BLaER1 treated with 17β-estradiol and CSF1 and Interleukin-3, amounts not matched to agents 10 nM and 100 nM (cell line): ENCODE results near the gene PIN1.
"Not testable (repeated sequence)": the region's sequence is repeated elsewhere in the genome, so short reads cannot be mapped to it uniquely, and the experiment has no call there.

ENCODE experiments used
- H3K27ac ChIP-seq, 11 experiments: shearing (Covaris generic); formaldehyde crosslinking; 2 replicates each; pipeline ENCODE4 v1.8.1; 2022
- H3K27me3 ChIP-seq, 11 experiments: shearing (Covaris generic); formaldehyde crosslinking; 2 replicates each; pipeline ENCODE4 v1.8.1; 2022
- H3K36me3 ChIP-seq, 11 experiments: shearing (Covaris generic); formaldehyde crosslinking; 2 replicates each; pipeline ENCODE4 v1.8.1; 2022
- H3K4me1 ChIP-seq, 10 experiments: shearing (Covaris generic); formaldehyde crosslinking; 2 replicates each; pipeline ENCODE4 v1.8.1; 2022
- H3K4me2 ChIP-seq, 11 experiments: shearing (Covaris generic); formaldehyde crosslinking; 2 replicates each; pipeline ENCODE4 v1.8.1; 2022
- H3K4me3 ChIP-seq, 10 experiments: shearing (Covaris generic); formaldehyde crosslinking; 2 replicates each; pipeline ENCODE4 v1.8.1; 2022
- H3K9ac ChIP-seq, 11 experiments: shearing (Covaris generic); formaldehyde crosslinking; 2 replicates each; pipeline ENCODE4 v1.8.1; 2022
- H3K9me3 ChIP-seq, 11 experiments: shearing (Covaris generic); formaldehyde crosslinking; replicated peaks in 1 of 11; 2 replicates each; pipeline ENCODE4 v1.8.1; 2022
- H4K20me1 ChIP-seq, 11 experiments: shearing (Covaris generic); formaldehyde crosslinking; 2 replicates each; pipeline ENCODE4 v1.8.1; 2022
- Cebpa-rat ChIP-seq, 11 experiments: shearing (Covaris generic); IDR thresholded peaks; 2 replicates each; pipeline ENCODE4 v1.8.1; 2022

PIN1 gene

DNA sequence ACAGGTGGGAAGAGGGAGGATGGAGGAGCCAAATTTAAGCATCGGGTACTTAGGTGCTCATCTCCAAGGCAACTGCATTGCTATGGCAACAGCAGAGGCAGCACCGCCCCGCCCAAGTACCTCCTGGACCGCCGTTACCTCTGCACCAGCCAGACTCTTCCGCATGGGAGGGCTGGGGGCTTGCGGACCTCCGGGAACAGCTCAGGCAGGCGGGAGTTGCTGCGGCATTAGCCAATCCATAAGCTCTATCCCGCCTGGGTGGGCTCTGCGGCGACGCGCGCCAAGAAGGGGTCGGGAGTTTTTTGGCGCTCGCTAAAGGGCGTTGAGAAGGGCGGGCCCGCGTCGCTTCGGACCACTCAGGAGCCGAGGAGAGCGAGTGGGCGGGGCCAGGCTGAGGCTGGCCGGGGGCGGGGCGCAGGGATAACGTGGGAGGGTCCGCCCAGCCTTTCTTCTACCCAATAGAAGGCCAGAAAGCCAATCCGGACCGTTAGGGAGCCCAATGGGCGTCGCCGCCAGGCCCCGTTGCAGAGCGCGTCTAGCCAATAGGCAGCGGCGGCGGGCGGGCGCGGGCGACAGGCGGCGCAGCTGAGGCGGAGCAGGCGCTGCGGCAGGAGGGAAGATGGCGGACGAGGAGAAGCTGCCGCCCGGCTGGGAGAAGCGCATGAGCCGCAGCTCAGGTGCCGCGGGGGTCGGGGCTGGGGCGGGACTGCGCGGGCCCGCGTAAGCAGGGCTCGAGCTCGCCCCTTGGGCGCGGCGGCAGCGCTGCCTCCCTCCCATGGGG, at the start of gene PIN1:
PIN1 (plus strand) TSS at position 593 of the 781 bp plus-strand sequence; CDS start at position 620, 27 bp downstream.
- Histone ChIP-seq H3K4me1 (peaks cover 13 to 25% (median 20%) of the 10 kb centered on the region in 10 experiments), H3K9me3 (no peaks in the 10 kb centered on the region), H3K27me3 (no peaks in the 10 kb centered on the region), H3K9ac (peak within 1 kb of the TSS; percentile 85 to 94 (median 89)), H4K20me1 (peaks cover 3 to 61% (median 23%) of the 10 kb centered on the region in 11 experiments; a peak in 19 of 22 replicates), H3K4me2 (peak within 1 kb of the TSS; percentile 90 to 98 (median 95)), H3K36me3 (peaks cover 35 to 64% (median 48%) of the 10 kb centered on the region in 11 experiments), H3K4me3 (peak within 1 kb of the TSS; percentile 80 to 98 (median 94)), H3K27ac (peak within 1 kb of the TSS; percentile 60 to 84 (median 80))
- no peak for TF ChIP-seq Cebpa-rat (IDR thresholded peaks at IDR 0.05)

DNA sequence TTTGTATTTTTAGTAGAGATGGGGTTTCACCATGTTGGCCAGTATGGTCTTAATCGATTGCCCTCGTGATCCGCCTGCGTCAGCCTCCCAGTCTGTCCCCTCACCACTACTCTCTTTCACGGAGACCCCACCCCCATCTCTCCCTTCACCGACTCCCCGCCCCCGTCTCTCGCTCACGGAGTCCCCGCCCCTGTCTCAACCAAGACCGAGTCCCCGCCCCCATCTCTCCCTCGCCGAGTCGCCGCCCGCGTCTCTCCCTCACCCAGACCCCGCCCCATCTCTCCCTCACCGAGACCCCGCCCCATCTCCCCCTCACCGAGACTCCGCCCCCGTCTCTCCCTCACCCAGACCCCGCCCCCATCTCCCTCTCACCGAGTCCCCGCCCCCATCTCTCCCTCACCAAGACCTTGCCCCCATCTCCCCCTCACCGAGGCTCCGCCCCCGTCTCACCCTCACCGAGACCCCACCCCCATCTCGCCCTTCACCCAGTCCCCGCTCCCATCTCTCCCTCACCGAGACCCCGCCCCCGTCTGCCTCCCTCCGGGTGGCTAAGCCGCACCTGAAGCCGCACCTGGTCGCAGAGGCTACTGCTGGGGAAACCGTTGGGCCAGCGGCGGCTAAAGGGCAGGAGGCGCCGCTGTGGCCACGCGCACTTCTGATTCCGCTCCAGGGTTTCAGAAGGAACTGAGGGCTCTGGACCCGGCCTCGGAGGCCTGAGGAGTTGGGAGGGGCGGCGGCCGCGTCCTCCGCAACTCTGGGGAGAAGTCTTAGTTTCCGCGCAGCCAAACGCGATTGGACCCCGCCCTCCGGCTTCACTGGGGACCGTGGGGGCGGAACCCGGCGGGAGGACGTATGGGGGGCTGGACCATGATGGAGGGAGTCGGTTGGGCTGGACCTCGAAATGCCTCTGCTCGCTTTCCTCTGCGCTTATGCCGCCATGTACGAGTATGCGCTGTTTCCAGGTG, 49.5 kb upstream of the PIN1 start:
- peak overlapping the region; percentile 63 to 79 (median 74) for H3K4me3 ChIP-seq
- no peaks in the 10 kb centered on the region for H3K27me3 ChIP-seq
- H3K9ac ChIP-seq = peak overlapping the region; percentile 81 to 91 (median 85)
- peak overlapping the region; percentile 75 to 90 (median 82) for H3K4me2 ChIP-seq
- H4K20me1 ChIP-seq = no peaks in the 10 kb centered on the region
- H3K36me3 ChIP-seq = peaks cover 0 to 16% (median 0%) of the 10 kb centered on the region in 11 experiments; a peak in 4 of 22 replicates
- H3K27ac ChIP-seq = peak overlapping the region; percentile 75 to 95 (median 86)
- H3K4me1 ChIP-seq = peaks cover 20 to 39% (median 30%) of the 10 kb centered on the region in 10 experiments
- no peak for TF ChIP-seq Cebpa-rat (IDR thresholded peaks at IDR 0.05)
- peaks cover 0 to 12% (median 0%) of the 10 kb centered on the region in 11 experiments; a peak in 1 of 22 replicates for H3K9me3 ChIP-seq

DNA sequence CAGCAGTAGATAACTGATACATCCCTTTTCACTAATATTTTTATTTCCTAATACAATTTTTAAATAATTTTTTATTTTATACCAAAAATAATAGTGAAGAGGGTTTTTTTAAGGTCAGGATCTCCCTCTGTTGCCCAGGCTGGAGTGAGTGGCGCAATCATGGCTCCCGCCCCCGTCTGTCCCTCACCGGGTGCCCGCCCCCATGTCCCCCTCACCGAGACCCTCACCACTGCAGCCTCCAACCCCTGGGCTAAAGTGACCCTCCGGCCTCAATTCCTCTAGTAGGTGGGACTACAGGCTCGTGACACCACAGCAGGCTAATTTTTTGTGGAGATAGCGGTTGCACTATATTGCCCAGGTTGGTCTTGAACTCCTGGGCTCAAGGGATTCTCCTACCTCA, 48.8 kb upstream of the PIN1 start:
- Histone ChIP-seq H3K9ac (peak overlapping the region; percentile 81 to 91 (median 85); a peak in 20 of 22 replicates), H3K4me2 (peak overlapping the region; percentile 54 to 84 (median 75)), H3K4me3 (peak overlapping the region; percentile 63 to 79 (median 74)), H3K36me3 (peaks cover 0 to 10% (median 0%) of the 10 kb centered on the region in 11 experiments; a peak in 3 of 22 replicates), H3K27ac (peak overlapping the region; percentile 75 to 95 (median 86); a peak in 19 of 22 replicates), H4K20me1 (no peaks in the 10 kb centered on the region), H3K27me3 (no peaks in the 10 kb centered on the region), H3K4me1 (peaks cover 25 to 45% (median 36%) of the 10 kb centered on the region in 10 experiments), H3K9me3 (peaks cover 0 to 12% (median 0%) of the 10 kb centered on the region in 11 experiments; a peak in 1 of 22 replicates)
- no peak for TF ChIP-seq Cebpa-rat (IDR thresholded peaks at IDR 0.05)

DNA sequence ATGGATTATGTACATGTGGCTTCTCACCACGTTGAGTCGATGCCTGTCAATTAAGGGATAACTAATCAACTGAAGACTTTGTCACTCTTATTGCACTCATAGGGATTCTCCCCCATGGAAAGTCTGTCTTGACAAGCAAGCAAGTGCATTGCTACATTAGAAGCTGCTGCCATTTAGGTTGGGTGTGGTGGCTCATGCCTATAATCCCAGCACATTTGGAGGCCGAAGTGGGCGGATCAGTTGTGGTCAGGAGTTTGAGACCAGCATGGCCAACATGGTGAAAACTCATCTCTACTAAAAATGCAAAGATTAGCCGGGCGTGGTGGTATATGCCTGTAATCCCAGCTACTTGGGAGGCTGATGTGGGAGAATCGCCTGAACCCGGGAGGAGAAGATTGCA, 48.3 kb upstream of the PIN1 start:
- peak overlapping the region in 5 of 10 experiments; percentile 71 to 79 (median 74); a peak in 9 of 20 replicates for H3K4me3 ChIP-seq
- peak overlapping the region; percentile 54 to 84 (median 75) for H3K4me2 ChIP-seq

DNA sequence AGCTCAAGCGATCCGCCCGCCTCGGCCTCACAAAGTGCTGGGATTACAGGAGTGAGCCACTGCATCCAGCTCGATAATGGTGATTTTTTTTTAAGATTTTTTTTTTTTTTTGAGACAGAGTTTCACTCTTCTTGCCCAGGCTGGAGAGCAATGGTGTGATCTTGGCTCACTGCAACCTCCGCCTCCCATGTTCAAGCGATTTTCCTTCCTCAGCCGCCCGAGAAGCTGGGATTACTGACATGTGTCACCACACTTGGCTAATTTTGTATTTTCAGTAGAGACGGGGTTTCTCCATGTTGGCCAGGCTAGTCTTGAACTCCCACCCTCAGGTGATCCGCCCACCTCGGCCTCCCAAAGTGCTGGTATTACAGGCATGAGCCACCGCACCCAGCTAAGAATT, 46.5 kb upstream of the PIN1 start:
- H3K9me3 ChIP-seq, H3K27me3 ChIP-seq, H3K4me3 ChIP-seq, H3K27ac ChIP-seq, H3K9ac ChIP-seq, H3K36me3 ChIP-seq, H4K20me1 ChIP-seq, H3K4me2 ChIP-seq: not testable (repeated sequence)
- peaks cover 26 to 36% (median 33%) of the 10 kb centered on the region in 10 experiments for H3K4me1 ChIP-seq

More for the DNA sequence above, 48.3 kb upstream of the PIN1 start:
- H4K20me1 ChIP-seq = no peaks in the 10 kb centered on the region
- peak overlapping the region in 8 of 11 experiments; percentile 85 to 95 (median 87); a peak in 13 of 22 replicates for H3K27ac ChIP-seq
- peaks cover 0 to 10% (median 0%) of the 10 kb centered on the region in 11 experiments; a peak in 1 of 22 replicates for H3K9me3 ChIP-seq
- no peak for TF ChIP-seq Cebpa-rat (IDR thresholded peaks at IDR 0.05)
- H3K4me1 ChIP-seq = peaks cover 26 to 46% (median 37%) of the 10 kb centered on the region in 10 experiments
- H3K27me3 ChIP-seq = no peaks in the 10 kb centered on the region
- H3K36me3 ChIP-seq = peaks cover 0 to 7% (median 0%) of the 10 kb centered on the region in 11 experiments; a peak in 3 of 22 replicates
- peak overlapping the region in 5 of 11 experiments; percentile 81 to 91 (median 84); a peak in 5 of 22 replicates for H3K9ac ChIP-seq

DNA sequence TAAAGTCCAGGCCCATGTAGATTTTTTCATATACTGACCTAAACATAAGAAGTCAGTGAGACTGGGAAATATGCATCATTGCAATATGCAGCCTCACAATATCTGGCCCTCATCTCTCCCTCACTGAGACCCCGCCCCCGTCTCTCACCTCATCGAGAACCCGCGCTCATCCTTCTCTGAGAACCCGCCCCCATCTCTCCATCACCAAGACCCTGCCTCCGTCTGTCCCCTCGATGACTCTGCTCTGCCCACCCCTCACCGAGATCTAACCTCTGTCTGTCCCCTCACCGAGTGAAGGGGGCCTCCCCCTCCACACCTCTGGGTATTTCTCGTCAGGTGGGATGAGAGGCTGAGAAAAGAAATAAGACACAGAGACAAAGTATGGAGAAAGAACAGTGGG, 46.1 kb upstream of the PIN1 start:
- H3K4me2 ChIP-seq = no peak overlapping the region
- H3K4me1 ChIP-seq = peaks cover 25 to 36% (median 29%) of the 10 kb centered on the region in 10 experiments
- no peak overlapping the region for H3K4me3 ChIP-seq
- peaks cover 0 to 6% (median 0%) of the 10 kb centered on the region in 11 experiments; a peak in 1 of 22 replicates for H3K9me3 ChIP-seq
- H3K27ac ChIP-seq = no peak overlapping the region
- H4K20me1 ChIP-seq = no peaks in the 10 kb centered on the region
- no peaks in the 10 kb centered on the region for H3K27me3 ChIP-seq
- no peaks in the 10 kb centered on the region for H3K36me3 ChIP-seq
- H3K9ac ChIP-seq = no peak overlapping the region; a peak in 2 of 22 replicates
- TF ChIP-seq Cebpa-rat (IDR thresholded peaks at IDR 0.05) = no peak

DNA sequence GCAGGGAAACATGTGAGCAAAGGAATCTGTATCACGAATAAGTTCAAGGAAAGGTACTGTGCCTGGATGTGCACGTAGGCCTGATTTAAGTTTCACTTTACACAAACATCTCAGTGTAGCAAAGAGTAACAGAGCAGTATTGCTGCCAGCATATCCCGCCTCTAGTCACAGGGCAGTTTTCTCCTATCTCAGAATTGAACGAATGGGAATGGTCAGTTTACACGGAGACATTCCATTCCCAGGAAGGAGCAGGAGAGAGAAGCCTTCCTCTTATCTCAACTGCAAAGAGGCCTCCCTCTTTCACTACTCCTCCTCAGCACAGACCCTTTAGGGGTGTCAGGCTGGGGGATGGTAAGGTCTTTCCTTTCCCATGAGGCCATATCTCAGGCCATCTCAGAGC, 45.5 kb upstream of the PIN1 start:
- H3K4me3 ChIP-seq, H3K9me3 ChIP-seq, H3K27ac ChIP-seq, H3K36me3 ChIP-seq, H3K27me3 ChIP-seq, H4K20me1 ChIP-seq, H3K4me2 ChIP-seq: not testable (repeated sequence)
- Histone ChIP-seq H3K4me1 (peaks cover 19 to 31% (median 24%) of the 10 kb centered on the region in 10 experiments), H3K9ac (peak overlapping the region in 2 of 11 experiments; percentile 4 to 38; a peak in 3 of 22 replicates)

DNA sequence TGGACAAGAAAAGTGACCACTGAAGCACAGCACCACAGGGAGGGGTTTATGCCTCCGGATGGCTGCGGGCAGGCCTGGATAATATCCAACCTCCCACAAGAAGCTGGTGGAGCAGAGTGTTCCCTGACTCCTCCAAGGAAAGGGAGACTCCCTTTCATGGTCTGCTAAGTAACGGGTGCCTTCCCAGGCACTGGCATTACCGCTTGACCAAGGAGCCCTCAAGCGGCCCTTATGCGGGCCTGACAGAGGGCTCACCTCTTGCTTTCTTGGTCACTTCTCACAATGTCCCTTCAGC, 44.1 kb upstream of the PIN1 start:
- H4K20me1 ChIP-seq, H3K9me3 ChIP-seq, H3K36me3 ChIP-seq, H3K27me3 ChIP-seq: not testable (repeated sequence)
- Histone ChIP-seq H3K4me2 (peak overlapping the region; percentile 57 to 79 (median 71)), H3K9ac (peak overlapping the region; percentile 36 to 76 (median 60); a peak in 18 of 22 replicates), H3K4me3 (peak overlapping the region in 9 of 10 experiments; percentile 51 to 72 (median 63); a peak in 18 of 20 replicates), H3K27ac (peak overlapping the region in 7 of 11 experiments; percentile 39 to 57 (median 45); a peak in 8 of 22 replicates), H3K4me1 (peaks cover 15 to 29% (median 20%) of the 10 kb centered on the region in 10 experiments)
